Activated T-cell treated with anti-CD3 and anti-CD28 coated beads, Interleukin-2, amount 50 U/mL, for 72 hours (primary cell): Measurements from ENCODE around the gene UTS2R. TPM values are rescaled to one million over a fixed set of nuclear protein-coding genes. Genes with fewer than 3 reads are reported as not detected.

ENCODE experiments used
- ATAC-seq, 2 donors: fragments of 150-1000 bp; cut with Tn5 transposase; replicated peaks in 1 of 2; 2 replicates each; pipeline ENCODE4 v1.10.0; 2021; ENCODE audit warnings: moderate library complexity in 2 of 2, mild to moderate bottlenecking in 1 of 2
- DNase-seq, 2 donors: peaks; one replicate each; pipeline ENCODE4 v3.0.0; 2021 to 2022; ENCODE audit warnings: mixed read lengths in 1 of 2
- H3K27ac Mint-ChIP-seq: one replicate; pipeline ENCODE4 v1.8.0; 2022; ENCODE audit warnings: mild to moderate bottlenecking, moderate library complexity, mixed read lengths
- H3K27me3 Mint-ChIP-seq: one replicate; pipeline ENCODE4 v1.8.0; 2022; ENCODE audit warnings: low read depth, mixed read lengths
- H3K36me3 Mint-ChIP-seq, 2 donors: one replicate each; pipeline ENCODE4 v1.8.0; 2022; ENCODE audit warnings: mixed read lengths in 2 of 2, mild to moderate bottlenecking in 1 of 2; ENCODE audit not compliant: insufficient read depth in 2 of 2
- H3K4me1 Mint-ChIP-seq: one replicate; pipeline ENCODE4 v1.8.0; 2022; ENCODE audit warnings: low read depth, mixed read lengths
- H3K4me3 Mint-ChIP-seq, 2 donors: one replicate each; pipeline ENCODE4 v1.8.0; 2022; ENCODE audit warnings: mild to moderate bottlenecking in 2 of 2, mixed read lengths in 2 of 2, moderate library complexity in 2 of 2
- H3K9me3 Mint-ChIP-seq, 2 donors: one replicate each; pipeline ENCODE4 v1.8.0; 2022; ENCODE audit warnings: mixed read lengths in 2 of 2
- total RNA-seq, 2 donors: library from RNA; stranded (reverse); gene quantifications; one replicate each; pipeline ENCODE4 v1.2.3, GENCODE V29; 2022

UTS2R gene
- total RNA-seq, 2 donors from 2014 or later, result 0.46 TPM; not detected in 1

DNA sequence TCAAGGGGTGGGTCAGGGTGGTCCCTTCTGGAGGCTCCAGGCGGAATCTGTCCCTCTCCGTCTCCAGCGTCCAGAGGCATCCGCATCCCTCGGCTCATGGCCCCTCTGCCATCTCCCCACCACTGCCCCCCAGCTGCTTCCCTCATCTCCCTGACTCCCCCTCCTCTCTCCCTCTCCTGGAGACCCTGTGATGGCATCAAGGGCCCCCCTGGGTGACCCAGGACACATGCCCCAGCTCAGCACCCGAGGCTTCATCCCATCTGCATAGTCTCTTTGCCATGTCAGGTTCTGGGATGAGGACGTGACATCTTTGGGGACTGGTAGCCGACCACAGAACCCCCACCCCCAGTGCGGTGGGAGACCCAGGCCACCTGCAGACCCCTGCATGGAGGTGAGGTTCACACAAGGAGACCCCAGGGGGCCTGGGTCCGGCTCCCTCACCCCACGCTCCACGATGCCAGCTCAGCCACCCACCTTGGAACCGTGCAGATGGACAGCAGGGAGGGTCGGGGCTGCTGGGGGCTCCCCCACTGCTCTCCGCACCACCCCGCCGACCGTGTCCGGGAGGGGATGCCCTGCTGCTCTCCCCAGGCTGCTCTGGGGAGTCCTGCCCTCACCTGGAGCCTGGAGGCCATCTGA, 41.8 kb upstream of the UTS2R start:
- Mint-ChIP-seq H3K27ac (no peak overlapping the region), H3K36me3 (peaks cover 0 to under 1% of the 10 kb centered on the region in 2 donors), H3K27me3 (peaks cover 10% of the 10 kb centered on the region), H3K4me3 (no peak overlapping the region), H3K4me1 (peaks cover 29% of the 10 kb centered on the region), H3K9me3 (no peaks in the 10 kb centered on the region)
- ATAC-seq (no peak), DNase-seq (no peak)

DNA sequence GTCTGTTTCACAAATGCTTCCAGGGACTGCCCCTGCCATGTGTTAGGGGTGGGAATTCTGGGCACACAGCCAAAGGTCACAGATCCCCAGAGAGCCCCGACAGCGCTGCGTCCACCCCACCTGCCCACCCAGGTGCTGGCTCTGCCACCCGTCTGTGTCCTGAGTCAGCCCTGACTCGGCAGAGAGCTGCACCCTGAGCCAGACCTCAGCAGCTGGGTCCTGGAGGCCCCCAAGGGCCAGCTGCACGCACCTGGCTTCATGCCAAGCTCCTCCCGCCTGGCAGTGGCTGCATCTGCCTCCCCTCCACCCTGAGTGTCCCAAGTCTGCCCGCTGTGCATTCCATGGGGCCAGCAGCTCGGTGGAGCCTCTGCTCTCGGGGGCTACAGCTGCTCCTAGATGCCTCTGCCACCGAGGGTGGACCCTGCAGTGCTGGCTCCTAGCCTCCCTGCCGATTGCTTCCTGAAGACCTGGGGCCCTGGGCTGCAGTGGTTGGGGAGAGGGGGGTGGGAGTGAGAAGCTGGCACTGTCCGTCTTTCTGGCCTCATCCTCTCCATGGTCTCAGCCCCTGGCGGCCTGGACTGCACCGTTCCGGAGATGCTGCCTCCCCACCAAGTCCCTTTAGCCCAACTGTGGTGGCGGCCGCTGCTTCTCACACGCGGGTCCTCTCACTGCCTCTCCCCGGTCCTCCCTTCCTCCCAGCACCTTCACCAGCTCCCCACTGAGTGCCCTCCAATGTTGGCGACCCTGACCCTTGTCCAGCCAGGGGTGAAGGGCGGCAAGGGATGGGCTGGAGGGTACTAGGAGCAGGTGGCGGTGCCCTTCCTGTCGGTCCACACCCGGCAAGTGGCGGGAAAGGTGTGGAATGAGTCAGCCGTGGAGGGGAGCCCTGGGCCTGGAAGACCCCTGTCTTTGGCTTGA, 41.0 kb upstream of the UTS2R start:
- peaks cover 10% of the 10 kb centered on the region for H3K27me3 Mint-ChIP-seq
- H3K9me3 Mint-ChIP-seq, result no peaks in the 10 kb centered on the region
- DNase-seq (no peak), ATAC-seq (no peak)
- H3K4me1 Mint-ChIP-seq, result peaks cover 31% of the 10 kb centered on the region
- H3K27ac Mint-ChIP-seq, result no peak overlapping the region
- H3K4me3 Mint-ChIP-seq, result no peak overlapping the region
- H3K36me3 Mint-ChIP-seq, result peaks cover 0 to 2% of the 10 kb centered on the region in 2 donors

DNA sequence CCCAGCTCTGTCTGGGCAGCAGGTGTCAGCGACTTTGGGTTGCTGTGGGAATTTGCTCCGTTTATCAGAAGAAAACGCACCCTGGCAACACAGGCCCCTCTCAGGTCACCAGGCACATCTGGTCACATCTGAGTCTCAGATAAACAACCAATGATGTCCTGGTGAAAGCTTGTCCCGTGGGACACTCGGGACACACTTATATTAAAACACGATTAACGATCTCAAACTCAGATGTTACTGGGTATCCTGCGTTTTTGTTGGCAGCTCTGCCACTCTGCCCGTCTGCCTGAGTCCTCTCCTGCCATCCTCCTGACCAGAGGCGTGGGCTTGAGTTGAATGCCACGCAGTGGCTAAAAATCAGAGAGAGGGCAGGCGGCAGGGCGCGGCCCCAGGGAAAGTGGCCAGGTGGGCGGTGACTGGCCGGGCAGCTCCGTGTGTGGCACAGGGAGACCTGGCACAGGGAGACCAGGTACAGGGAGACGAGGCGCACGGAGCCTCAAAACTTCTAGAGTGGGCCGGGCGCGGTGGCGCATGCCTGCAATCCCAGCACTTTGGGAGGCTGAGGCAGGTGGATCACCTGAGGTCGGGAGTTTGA, 40.1 kb upstream of the UTS2R start:
- ATAC-seq (no peak), DNase-seq (no peak)
- H3K27me3 Mint-ChIP-seq, result peaks cover 10% of the 10 kb centered on the region
- peak overlapping the region in 1 of 2 donors; percentile 45 for H3K4me3 Mint-ChIP-seq
- H3K4me1 Mint-ChIP-seq, result peaks cover 37% of the 10 kb centered on the region
- no peaks in the 10 kb centered on the region for H3K9me3 Mint-ChIP-seq
- H3K36me3 Mint-ChIP-seq, result peaks cover 0 to 2% of the 10 kb centered on the region in 2 donors
- H3K27ac Mint-ChIP-seq, result no peak overlapping the region

DNA sequence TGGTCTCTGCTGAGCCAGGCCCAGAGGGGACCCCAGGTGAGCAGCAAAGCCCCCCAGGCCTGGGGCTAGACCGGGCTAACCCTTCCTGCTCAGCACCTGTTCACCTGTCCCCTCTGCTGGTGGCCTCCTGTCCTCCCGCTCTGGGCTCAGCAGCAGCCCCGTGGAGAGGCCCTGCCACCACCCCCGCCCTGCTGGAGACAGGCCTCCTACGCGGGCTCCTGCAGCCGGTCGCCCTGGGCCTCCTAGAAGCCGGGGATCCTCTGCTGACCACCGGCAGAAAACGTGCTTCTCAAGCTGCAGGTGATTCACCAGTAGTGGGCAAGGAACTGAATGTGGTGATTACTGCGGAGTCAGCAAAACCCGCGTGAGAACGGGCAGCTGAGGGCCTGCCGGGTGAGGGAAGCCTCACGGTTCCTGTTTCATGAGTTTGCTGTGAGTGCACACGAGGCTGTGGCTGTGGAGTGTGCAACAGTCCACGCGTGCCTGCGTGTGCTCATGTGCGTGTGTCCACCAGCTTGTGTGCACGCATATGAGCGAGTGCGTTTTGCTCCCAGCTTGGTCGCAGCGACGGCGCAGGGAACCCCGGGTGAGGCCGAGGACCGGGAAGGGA, 38.8 kb upstream of the UTS2R start:
- Mint-ChIP-seq H3K4me1 (peaks cover 37% of the 10 kb centered on the region), H3K4me3 (peak overlapping the region; percentile 76 to 86), H3K27ac (no peak overlapping the region), H3K27me3 (peaks cover 10% of the 10 kb centered on the region), H3K9me3 (no peaks in the 10 kb centered on the region), H3K36me3 (peaks cover 0 to 2% of the 10 kb centered on the region in 2 donors)
- DNase-seq (peak; percentile 43 to 53), ATAC-seq (peak; percentile 51 to 60)

DNA sequence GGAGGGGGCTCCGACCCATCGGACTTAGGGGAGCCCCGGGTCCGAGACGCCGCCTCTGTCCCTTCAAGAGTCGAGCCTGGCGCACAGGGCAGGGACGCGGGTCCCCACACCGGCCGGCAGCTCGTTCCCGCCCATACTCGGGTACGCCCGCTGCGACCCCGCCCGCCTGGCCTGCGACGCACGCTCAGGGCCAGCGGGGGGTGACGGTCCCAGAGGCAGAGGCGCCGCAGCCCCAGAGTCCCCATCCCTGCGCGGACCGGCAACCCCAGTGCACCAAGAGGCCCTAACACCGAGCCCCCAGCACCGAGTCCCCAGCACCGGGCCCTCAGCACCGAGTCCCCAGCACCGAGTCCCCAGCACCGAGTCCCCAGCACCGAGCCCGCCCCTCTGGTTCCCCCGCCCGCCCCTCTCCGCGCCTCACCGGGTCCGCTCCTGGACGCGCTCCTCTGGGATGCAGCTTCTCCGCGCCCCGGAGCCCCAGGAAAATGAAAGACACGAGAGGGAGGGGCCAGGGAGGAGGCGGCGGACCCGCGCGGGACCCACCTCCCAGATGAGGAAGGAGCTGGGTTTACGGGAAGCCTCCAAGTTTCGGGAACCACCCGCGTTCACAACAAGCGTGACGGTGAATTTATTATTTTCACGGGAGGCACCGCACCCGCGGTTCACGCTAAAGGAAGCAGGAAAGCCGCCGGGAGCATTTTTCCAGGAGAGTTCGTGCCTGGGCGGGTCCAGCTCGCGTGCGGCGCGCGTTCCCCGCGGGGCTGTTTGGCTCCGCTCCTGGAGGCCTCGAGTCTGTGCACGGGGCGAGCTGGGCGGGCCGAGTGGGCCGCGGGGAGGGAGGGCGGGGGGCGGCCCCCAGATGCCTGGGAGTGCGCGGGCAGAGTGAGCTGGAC, 38.0 kb upstream of the UTS2R start, which contains the start of gene SECTM1:
Gene SECTM1 (minus strand): TSS at position 488 of the 893 bp plus-strand sequence. CDS start 6,526 bp downstream, outside the sequence.
- peaks cover 10% of the 10 kb centered on the region for H3K27me3 Mint-ChIP-seq
- H3K4me3 Mint-ChIP-seq, result peak within 1 kb of the TSS; percentile 93 to 97
- peak in 1 of 2 donors; percentile 46 for DNase-seq
- H3K9me3 Mint-ChIP-seq, result no peaks in the 10 kb centered on the region
- peaks cover 37% of the 10 kb centered on the region for H3K4me1 Mint-ChIP-seq
- no peak within 1 kb of the TSS for H3K27ac Mint-ChIP-seq
- peaks cover 0 to 2% of the 10 kb centered on the region in 2 donors for H3K36me3 Mint-ChIP-seq
- ATAC-seq, result peak; percentile 39 to 67

DNA sequence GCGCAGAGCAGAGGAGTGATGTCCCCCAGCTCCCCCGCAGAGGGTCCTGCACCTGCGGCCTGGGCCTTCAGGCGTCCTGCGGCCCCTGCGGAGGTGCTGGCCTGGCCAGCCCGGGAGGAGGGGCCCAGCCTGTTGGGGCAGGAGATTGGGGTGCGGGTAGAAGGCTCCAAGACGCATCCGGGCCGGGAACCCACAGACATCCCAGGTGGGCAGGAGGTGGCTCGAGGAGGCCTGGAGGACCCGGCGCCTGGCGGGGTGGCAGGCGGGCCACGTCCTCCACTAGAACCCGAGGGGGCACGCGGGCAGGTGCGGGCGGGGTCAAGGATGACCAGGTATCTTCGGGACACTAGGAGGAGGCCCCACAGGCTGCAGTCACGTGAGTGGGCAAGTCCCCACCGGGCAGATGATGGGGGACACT, 37.4 kb upstream of the UTS2R start:
- no peaks in the 10 kb centered on the region for H3K9me3 Mint-ChIP-seq
- ATAC-seq, result no peak
- H3K27ac Mint-ChIP-seq, result no peak overlapping the region
- H3K4me3 Mint-ChIP-seq, result peak overlapping the region; percentile 93 to 97
- peaks cover 10% of the 10 kb centered on the region for H3K27me3 Mint-ChIP-seq
- H3K36me3 Mint-ChIP-seq, result peaks cover 0 to 2% of the 10 kb centered on the region in 2 donors
- no peak for DNase-seq
- peaks cover 37% of the 10 kb centered on the region for H3K4me1 Mint-ChIP-seq

DNA sequence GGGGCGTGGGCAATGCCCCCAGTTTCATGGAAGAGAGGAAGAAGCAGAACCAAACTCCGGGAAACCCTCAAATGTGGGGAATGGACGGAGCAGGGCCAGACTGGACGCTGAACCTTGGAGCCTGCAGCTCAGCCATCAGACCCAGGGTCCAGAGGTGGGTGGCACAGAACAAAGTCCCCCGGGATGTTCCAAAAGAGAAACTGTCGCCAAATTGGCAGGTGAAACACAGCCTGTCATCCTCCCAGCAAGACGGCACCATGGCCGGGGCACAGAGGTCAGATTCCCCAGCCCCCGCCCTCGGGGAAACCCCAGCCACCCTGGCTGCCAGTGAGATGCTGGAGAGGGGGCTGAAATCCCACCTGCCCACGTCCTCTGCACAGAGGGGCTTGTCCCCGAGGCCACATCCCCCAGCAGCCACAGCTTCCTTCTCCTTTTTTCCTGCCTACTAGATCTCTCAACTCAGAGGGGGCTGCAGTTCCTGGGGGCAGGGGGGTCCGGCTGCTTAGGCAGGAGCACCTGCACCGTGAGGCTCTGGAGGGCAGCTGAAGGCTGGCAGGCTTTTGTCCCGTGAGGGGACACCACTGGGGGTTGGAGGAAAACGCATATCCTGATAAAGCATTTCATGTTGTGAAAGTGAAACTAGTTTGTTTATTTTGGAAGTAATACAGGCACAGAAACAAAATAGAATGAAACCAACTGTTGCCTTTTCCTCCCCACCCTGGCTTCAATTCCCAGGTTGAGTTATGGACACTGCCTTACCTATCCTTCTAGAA, 36.8 kb upstream of the UTS2R start:
- Mint-ChIP-seq H3K4me3 (peak overlapping the region; percentile 93 to 97), H3K27ac (peak overlapping the region; percentile 89)
- ATAC-seq, result peak in 1 of 2 donors; percentile 7

DNA sequence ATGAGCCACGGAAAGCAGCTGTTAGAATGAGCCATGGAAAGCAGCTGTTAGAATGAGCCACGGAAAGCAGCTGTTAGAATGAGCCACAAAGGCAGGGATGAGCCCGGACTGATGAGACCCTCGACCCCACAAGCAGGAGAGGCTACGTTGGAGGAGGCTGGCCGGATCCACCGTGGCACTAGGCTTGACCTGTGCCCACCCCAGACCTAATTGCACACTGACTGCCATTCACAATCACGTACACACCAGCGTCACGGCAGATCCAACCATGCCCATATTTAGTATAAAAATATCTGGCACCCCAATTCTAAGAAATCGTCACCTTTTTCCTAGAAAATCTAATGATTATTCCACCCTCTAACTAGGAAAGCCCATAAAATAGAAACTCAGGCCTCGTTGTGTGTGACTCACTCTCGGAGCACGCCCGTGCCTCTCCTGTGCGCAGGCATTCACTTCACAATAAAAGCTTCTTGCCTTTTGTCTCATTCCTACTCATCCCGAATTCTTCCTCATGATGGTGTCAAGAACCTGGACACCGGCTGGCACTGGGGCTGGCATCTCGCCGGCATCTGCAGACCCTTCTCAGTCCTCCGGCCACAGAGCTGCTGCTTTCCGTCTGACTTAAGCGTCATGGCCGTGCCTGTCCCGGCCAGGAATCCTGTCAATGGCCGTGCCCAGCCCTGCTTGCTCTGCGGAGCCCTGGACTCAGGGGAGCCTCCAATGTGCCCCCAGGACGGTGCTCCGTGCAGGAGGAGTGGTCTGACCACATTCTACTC, 32.5 kb upstream of the UTS2R start:
- ATAC-seq, result peak in 1 of 2 donors; percentile 28
- H3K27ac Mint-ChIP-seq, result no peak overlapping the region

More for the DNA sequence above, 36.8 kb upstream of the UTS2R start:
- Mint-ChIP-seq H3K36me3 (peaks cover 0 to 2% of the 10 kb centered on the region in 2 donors), H3K27me3 (peaks cover 10% of the 10 kb centered on the region), H3K9me3 (no peaks in the 10 kb centered on the region), H3K4me1 (peaks cover 37% of the 10 kb centered on the region)
- no peak for DNase-seq

DNA sequence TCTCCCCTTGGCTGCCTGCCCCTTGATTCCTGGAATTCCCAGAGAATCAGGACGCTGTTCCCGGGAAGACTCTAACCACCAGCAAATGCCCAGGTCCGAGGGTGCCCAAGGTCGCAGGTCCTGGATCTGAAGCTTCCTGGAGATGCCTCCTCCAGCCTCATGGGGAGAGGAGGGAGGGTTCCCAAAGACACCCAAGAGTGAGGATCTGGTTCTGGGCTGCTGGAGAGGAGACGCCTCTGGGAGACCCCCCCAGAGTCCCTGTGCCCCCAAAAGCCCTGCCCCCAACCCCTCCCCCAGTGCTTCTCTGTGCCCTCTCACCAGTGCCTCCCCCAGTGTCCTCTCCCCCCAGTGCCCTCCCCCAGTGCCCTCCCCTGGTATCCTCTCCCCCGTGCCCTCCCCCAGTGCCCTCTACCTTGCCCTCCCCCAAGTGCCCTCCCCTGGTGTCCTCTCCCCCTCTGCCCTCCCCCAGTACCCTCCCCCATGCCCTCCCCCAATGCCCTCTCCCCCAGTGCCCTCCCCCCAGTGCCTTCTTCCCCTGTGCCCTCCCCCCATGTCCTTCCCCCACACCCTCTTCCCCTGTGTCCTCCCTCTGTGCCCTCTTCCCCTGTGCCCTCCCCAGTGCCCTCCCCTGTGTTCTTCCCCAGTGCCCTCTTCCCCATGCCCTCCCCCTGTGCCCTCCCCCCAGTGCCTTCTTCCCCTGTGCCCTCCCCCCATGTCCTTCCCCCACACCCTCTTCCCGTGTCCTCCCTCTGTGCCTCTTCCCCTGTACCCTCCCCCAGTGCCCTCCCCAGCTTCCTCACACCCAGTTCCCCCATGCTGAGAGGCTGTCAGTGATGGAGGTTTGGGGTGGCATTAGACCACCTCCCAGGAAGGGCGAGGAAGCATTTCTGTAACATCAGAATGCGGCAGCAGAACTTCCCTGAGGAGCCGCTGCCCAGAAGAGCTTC, 31.7 kb upstream of the UTS2R start:
- H3K4me3 Mint-ChIP-seq, result no peak overlapping the region
- H3K36me3 Mint-ChIP-seq, result peaks cover 0 to 3% of the 10 kb centered on the region in 2 donors
- no peaks in the 10 kb centered on the region for H3K9me3 Mint-ChIP-seq
- ATAC-seq (no peak), DNase-seq (no peak)
- peaks cover 13% of the 10 kb centered on the region for H3K4me1 Mint-ChIP-seq
- no peak overlapping the region for H3K27ac Mint-ChIP-seq
- no peaks in the 10 kb centered on the region for H3K27me3 Mint-ChIP-seq

More for the DNA sequence above, 32.5 kb upstream of the UTS2R start:
- Mint-ChIP-seq H3K4me1 (peaks cover 20% of the 10 kb centered on the region), H3K9me3 (no peaks in the 10 kb centered on the region), H3K4me3 (no peak overlapping the region), H3K36me3 (peaks cover 0 to 3% of the 10 kb centered on the region in 2 donors), H3K27me3 (no peaks in the 10 kb centered on the region)
- DNase-seq, result no peak

DNA sequence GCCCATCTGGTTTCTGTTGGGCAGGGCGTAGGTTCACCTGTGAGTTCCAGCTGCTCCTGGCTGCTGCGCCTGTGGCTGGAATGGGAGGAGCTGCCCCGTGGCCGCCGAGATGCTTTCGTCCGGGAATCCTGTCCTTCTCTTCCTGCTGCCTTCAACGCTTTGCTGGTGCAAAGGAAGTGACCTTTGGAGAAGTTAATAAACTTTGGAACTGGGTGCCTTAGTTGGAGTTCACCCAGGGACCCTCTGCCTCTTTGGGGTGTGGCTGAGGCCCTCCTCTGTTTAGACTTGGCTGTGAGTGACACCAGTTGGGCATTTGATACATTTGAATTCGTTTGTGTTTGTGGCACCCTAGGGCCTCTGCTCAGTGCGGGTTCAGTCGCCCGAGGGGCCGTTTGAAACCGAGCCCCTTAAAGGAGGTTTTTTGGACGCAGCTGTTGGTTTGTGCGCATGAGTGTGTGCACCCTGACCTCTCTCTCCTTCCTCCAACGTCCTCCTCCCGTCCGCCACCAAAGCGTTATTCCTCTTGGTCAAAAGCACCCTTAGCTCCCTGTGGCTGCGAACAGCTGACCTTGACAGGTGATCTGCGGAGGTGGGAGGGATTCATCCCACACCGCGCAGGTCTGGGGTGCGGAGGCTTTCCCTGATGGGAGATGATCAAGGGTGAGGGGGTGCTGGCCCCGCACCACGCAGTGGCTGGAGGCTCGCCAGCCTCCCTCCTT, 29.0 kb upstream of the UTS2R start:
- ATAC-seq (no peak), DNase-seq (no peak)
- H3K9me3 Mint-ChIP-seq, result no peaks in the 10 kb centered on the region
- H3K27ac Mint-ChIP-seq, result no peak overlapping the region
- H3K4me1 Mint-ChIP-seq, result no peaks in the 10 kb centered on the region
- peaks cover 6% of the 10 kb centered on the region for H3K27me3 Mint-ChIP-seq
- peaks cover 0 to 2% of the 10 kb centered on the region in 2 donors for H3K36me3 Mint-ChIP-seq
- no peak overlapping the region for H3K4me3 Mint-ChIP-seq
